ENCODE data around the gene BCL2L12.

GRCh38 chr19:49645592-49645991, 20.1 kb upstream of the BCL2L12 start:
- no peak for TF ChIP-seq EZH2 (IDR thresholded peaks at IDR 0.05)
- no peak for TF ChIP-seq POLR2AphosphoS5 (IDR thresholded peaks at IDR 0.05; ENCODE audit: borderline replicate concordance, low read depth, low read length)
- TF ChIP-seq FOXP2 (optimal IDR thresholded peaks at IDR 0.05; ENCODE audit: control extremely low read depth, extremely low read length, insufficient read depth): no peak

All from SK-N-MC (cell line).